Right atrium auricular region (tissue), 2 donors: ENCODE measurements around the gene CLDN15. TPM values are rescaled to one million over a fixed set of nuclear protein-coding genes. Genes with fewer than 3 reads are reported as not detected.

Experiments used
- DNase-seq: peaks from one replicate; pipeline ENCODE4 v3.0.0-alpha.2; 2019; ENCODE audit warnings: low spot score
- H3K27ac ChIP-seq, 2 donors: fragments of 200-600 bp; sonication (generic); 1 replicate in 1 of 2; 2 replicates in 1 of 2; pipeline ENCODE4 v1.5.1; 2016 to 2019
- H3K27me3 ChIP-seq, 2 donors: fragments of 200-600 bp; sonication (generic); one replicate each; pipeline versions ENCODE4 v1.5.1 to v1.6.0; 2017 to 2019
- H3K36me3 ChIP-seq: fragments of 200-600 bp; sonication (generic); one replicate; pipeline ENCODE4 v1.5.1; 2016
- H3K4me1 ChIP-seq, 2 donors: fragments of 200-600 bp; sonication (generic); one replicate each; pipeline versions ENCODE4 v1.5.1 to v1.6.0; 2017 to 2019
- H3K4me3 ChIP-seq, 2 donors: fragments of 200-600 bp; sonication (generic); 1 replicate in 1 of 2; 2 replicates in 1 of 2; pipeline ENCODE4 v1.5.1; 2017 to 2019; ENCODE audit warnings: mild to moderate bottlenecking in 1 of 2, moderate library complexity in 1 of 2
- H3K9me3 ChIP-seq, 2 donors: fragments of 200-600 bp; sonication (generic); one replicate each; pipeline ENCODE4 v1.5.1; 2019
- total RNA-seq, 2 donors: library from RNA; depleted of rRNA; stranded (reverse); fragments of >200 nt; gene quantifications; one replicate each; pipeline ENCODE4 v1.1.0, GENCODE V29; 2016
- TF ChIP-seq, protein P1 (sequence below), 2 donors: fragments of 200-600 bp; sonication (generic); IDR thresholded peaks; one replicate each; pipeline ENCODE4 v1.5.1; 2019; ENCODE audit warnings: antibody characterized with exemption in 2 of 2

CLDN15 gene
- total RNA-seq, 2 donors from 2014 or later: 16.5 to 50.2 TPM

- peaks cover 0 to 79% of the 10 kb centered on the region in 2 donors for H3K4me1 ChIP-seq
- peaks cover 18% of the 10 kb centered on the region for H3K36me3 ChIP-seq
These were observed 2.8 kb upstream of the CLDN15 start for GRCh38 chr7:101240226-101241014.

DNA sequence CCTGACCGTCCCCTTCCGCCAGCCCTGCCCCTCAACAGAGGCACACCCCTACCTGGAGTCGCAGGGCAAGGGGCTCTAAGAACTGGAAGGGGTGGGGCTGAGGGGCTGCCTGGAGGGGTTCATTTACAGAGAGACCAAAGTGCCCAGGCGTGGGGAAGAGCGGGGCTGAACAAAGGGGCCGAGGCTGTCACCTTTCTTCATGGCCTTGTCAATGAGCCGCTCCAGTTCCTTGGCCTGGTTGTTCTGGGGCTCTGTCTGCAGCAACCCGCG is 2.3 kb upstream of the CLDN15 start:
- H3K4me1 ChIP-seq: peaks cover 0 to 75% of the 10 kb centered on the region in 2 donors
- no peak for DNase-seq
- TF ChIP-seq, protein P1, sequence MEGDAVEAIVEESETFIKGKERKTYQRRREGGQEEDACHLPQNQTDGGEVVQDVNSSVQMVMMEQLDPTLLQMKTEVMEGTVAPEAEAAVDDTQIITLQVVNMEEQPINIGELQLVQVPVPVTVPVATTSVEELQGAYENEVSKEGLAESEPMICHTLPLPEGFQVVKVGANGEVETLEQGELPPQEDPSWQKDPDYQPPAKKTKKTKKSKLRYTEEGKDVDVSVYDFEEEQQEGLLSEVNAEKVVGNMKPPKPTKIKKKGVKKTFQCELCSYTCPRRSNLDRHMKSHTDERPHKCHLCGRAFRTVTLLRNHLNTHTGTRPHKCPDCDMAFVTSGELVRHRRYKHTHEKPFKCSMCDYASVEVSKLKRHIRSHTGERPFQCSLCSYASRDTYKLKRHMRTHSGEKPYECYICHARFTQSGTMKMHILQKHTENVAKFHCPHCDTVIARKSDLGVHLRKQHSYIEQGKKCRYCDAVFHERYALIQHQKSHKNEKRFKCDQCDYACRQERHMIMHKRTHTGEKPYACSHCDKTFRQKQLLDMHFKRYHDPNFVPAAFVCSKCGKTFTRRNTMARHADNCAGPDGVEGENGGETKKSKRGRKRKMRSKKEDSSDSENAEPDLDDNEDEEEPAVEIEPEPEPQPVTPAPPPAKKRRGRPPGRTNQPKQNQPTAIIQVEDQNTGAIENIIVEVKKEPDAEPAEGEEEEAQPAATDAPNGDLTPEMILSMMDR (IDR thresholded peaks at IDR 0.05): no peak
- H3K9me3 ChIP-seq: no peaks in the 10 kb centered on the region
- H3K4me3 ChIP-seq: no peak overlapping the region
- peak overlapping the region; percentile 83 to 86 for H3K27ac ChIP-seq
- H3K36me3 ChIP-seq: peaks cover 18% of the 10 kb centered on the region
- no peaks in the 10 kb centered on the region for H3K27me3 ChIP-seq

More at GRCh38 chr7:101240226-101241014, 2.8 kb upstream of the CLDN15 start:
- Histone ChIP-seq H3K27ac (peak overlapping the region; percentile 32 to 86), H3K9me3 (no peaks in the 10 kb centered on the region), H3K4me3 (no peak overlapping the region), H3K27me3 (no peaks in the 10 kb centered on the region)
- TF ChIP-seq, protein P1 (IDR thresholded peaks at IDR 0.05): no peak
- DNase-seq: no peak

DNA sequence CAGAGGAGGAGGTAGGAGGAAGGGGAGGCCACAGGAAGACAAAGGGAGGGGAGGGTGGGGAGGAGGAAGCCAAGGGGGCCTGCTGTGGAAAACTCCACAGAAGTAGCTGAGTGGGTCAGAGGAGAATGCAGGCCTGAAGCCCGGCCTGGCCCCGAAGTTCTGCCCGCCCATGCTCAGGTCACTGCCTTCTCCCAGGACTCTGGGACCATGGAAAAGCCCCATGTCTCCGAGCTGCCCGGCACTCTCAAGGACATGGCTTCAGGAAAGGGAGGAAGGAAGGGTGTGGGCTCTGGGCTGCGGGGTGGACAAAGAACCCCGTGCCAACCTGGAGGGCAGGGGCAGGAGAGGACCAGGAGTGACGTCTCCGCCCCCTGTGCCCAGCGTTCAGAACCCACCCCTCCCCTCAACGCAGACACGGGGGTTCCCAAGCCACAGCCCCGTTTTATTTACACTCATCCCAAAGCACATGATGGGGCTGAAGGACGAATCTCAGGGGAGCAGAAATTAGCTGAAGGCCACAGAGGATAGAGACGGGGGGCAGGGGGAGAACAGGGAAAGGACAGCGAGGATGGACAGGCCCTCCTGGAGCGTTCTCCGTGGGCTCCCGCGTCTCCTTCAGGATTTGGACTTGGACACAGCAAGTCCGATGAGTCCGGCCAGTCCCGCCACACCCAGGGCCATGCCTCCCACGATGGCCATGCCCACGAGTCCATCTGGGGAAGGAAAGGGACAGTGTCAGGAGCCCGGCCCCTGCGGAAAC is 1.8 kb upstream of the CLDN15 start:
- TF ChIP-seq, protein P1 (IDR thresholded peaks at IDR 0.05): no peak
- no peak for DNase-seq
- no peaks in the 10 kb centered on the region for H3K9me3 ChIP-seq
- H3K27ac ChIP-seq: peak overlapping the region; percentile 83 to 86
- no peak overlapping the region for H3K4me3 ChIP-seq
- no peaks in the 10 kb centered on the region for H3K27me3 ChIP-seq
- H3K36me3 ChIP-seq: peaks cover 18% of the 10 kb centered on the region
- H3K4me1 ChIP-seq: peaks cover 0 to 75% of the 10 kb centered on the region in 2 donors

- no peaks in the 10 kb centered on the region for H3K9me3 ChIP-seq
- peaks cover 0 to 66% of the 10 kb centered on the region in 2 donors for H3K4me1 ChIP-seq
- TF ChIP-seq, protein P1 (IDR thresholded peaks at IDR 0.05): no peak
- no peaks in the 10 kb centered on the region for H3K27me3 ChIP-seq
- H3K36me3 ChIP-seq: peaks cover 18% of the 10 kb centered on the region
- peak overlapping the region in 1 of 2 donors; percentile 32 for H3K4me3 ChIP-seq
- DNase-seq: no peak
- peak overlapping the region; percentile 83 to 86 for H3K27ac ChIP-seq
These were observed 902 bp upstream of the CLDN15 start for GRCh38 chr7:101238226-101239182.

- Histone ChIP-seq H3K27me3 (no peaks in the 10 kb centered on the region), H3K36me3 (peaks cover 18% of the 10 kb centered on the region), H3K4me3 (peak overlapping the region in 1 of 2 donors; percentile 32), H3K4me1 (peaks cover 0 to 61% of the 10 kb centered on the region in 2 donors), H3K27ac (no peak overlapping the region), H3K9me3 (no peaks in the 10 kb centered on the region)
- TF ChIP-seq, protein P1 (IDR thresholded peaks at IDR 0.05): no peak
- no peak for DNase-seq
These were observed 1.2 kb downstream of the CLDN15 start for GRCh38 chr7:101236292-101236835.
